H54 (cell line): Measurements from ENCODE around the gene DPEP1.

Experiments
- DNase-seq: peaks from one replicate; pipeline ENCODE4 v3.0.0; 2011; ENCODE audit warnings: low spot score, mixed read lengths; ENCODE audit not compliant: insufficient read length
- FAIRE-seq: peaks from 3 replicates; lab custom pipeline; 2011; peaks lifted over from hg19 to GRCh38; lab: Jason Lieb, UNC
- POLR2A ChIP-seq: IDR thresholded peaks from 2 replicates; pipeline ENCODE4 v1.6.1; 2011; ENCODE audit warnings: low read depth, mild to moderate bottlenecking, low read length

DPEP1 gene

GRCh38 chr16:89573826-89574680 is 39.4 kb upstream of the DPEP1 start:
- DNase-seq (no peak), FAIRE-seq (no peak)

DNA sequence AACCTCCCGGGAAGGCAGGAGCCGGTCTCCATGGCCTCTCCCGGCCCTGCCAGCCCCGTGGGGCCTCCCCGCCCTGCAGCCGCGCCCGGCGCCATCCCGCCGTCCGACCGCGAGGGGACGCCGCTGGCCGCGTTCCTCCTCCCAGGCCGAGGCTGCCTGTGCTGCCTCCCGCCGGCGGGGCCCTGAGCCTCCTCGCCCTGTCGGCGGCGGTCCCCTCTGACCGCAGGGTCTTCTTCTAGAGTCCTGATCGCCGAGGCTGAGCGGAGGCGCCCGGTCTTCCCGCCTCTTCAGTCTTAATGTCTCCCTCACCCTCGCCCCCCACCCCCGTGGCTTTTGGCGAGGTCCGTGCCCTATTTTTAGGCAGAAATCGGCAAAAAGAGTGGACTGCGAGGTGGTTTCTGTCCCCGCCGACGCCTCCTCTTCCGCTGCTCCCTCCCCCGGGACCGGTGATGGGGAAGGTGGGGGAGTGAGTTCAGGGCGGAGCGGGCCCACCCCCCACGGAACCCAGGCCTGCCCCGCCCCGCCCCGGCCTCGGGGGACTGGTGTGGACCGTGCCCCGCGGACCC is 38.7 kb upstream of the DPEP1 start:
- DNase-seq (peak; percentile 95), FAIRE-seq (no peak)
- TF ChIP-seq POLR2A, result no peak

More at GRCh38 chr16:89573826-89574680, 39.4 kb upstream of the DPEP1 start:
- no peak for TF ChIP-seq POLR2A

DNA sequence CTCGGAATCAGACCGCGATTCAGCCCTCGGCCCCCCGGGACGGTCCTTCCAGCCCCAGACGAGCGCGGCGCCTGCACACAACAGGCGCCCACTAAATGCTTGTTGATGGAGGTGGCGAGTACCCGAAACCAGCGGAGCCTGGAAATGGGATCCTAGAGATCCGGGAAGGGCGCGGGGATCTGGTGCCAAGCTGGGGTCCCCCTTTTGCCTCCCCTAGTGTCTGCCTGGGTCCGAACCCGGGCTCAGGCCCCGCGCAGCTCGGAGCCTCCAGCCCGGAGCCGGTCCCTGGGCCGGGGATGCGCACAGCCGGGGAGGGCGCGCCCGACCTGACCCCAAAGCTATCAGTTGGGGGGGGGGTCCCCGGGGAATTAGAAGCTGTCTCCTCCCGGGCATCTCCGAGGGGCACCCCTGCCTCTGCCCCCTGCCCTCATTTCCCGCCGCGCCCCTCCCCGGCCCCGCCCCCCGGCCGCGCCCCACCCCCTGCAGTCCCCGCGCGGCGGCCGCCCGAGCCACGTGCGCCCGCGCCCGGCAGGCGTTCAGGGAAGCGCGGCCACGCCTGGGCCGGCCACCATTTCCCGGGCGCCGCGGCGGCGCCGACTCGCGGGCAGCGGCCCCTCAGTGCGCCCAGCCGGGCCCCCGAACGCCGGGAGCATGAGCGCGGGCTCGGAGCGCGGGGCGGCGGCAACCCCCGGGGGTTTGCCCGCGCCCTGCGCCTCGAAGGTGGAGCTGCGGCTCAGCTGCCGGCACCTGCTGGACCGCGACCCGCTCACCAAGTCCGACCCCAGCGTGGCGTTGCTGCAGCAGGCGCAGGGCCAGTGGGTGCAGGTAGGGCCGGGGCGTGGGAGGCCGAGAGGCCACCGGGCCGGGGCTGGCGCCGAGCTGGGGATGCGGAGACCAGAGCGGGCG is 37.9 kb upstream of the DPEP1 start, which contains the start of gene CPNE7:
Gene CPNE7, plus strand, starts transcription at position 512 of the 906 bp plus-strand sequence. Its CDS starts 140 bp downstream, at position 652.
- no peak for TF ChIP-seq POLR2A
- no peak for FAIRE-seq
- peak; percentile 63 for DNase-seq

- TF ChIP-seq POLR2A, result no peak
- DNase-seq (no peak), FAIRE-seq (no peak)
Measured at GRCh38 chr16:89576153-89577054, 37.0 kb upstream of the DPEP1 start.

DNA sequence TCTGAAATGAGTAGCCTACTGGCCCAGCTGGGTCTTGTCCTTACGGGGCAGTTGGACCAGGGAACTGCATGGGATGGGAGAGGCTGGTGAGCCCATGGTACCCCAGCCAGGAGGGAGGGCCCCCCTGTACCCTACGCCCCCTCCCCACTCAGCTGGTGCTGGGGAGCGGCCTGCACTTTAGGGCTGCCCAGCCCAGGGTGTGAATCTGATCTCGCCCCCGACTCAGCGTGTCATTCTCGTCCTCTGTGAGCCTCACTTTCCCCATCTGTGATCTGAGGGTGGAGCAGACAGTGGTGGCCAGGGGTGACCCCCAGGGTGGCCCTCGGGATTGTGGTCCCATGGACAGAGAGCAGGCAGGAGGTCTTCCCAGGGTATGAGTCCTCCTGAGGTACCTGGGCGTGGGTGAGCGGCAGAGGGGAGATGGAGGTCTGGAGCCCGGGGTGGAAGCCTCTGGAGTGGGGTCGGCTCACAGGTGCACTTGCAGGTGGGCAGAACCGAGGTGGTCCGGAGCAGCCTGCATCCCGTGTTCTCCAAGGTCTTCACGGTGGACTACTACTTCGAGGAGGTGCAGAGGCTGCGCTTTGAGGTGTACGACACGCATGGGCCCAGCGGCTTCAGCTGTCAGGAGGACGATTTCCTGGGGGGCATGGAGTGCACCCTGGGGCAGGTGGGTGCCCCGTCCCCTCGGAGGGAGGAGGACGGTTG is 36.2 kb upstream of the DPEP1 start:
- DNase-seq, result no peak
- no peak for FAIRE-seq
- TF ChIP-seq POLR2A, result no peak

- DNase-seq (no peak), FAIRE-seq (no peak)
- no peak for TF ChIP-seq POLR2A
Measured at GRCh38 chr16:89579351-89579750, 34.1 kb upstream of the DPEP1 start.

DNA sequence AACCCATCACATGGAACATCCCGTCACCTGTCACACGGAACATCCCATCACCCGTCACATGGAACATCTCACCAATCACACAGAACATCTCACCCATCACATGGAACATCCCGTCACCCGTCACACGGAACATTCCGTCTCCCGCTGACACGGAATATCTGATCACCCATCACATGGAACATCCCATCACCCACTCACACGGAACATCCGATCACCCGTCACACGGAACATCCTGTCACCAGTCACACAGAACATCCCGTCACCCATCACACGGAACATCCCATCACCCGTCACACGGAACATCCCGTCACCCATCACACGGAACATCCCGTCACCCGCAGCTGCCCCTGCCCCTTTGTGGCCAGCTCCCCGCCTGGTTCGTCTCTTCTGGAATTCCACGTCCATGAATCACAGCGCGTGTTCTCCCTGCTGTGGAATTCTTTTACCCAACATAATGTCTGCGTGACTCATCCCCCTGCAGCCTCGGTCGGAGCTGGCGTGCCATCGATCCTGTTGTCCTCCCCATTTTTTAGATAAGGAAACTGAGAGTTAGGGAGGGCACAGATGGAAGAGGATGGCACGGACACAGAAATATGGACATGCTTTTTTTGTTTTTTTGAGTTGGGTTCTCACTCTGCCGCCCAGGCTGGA is 32.3 kb upstream of the DPEP1 start:
- TF ChIP-seq POLR2A, result no peak
- FAIRE-seq (no peak), DNase-seq (peak; percentile 98)

- FAIRE-seq (no peak), DNase-seq (peak; percentile 64)
- TF ChIP-seq POLR2A, result no peak
Measured at GRCh38 chr16:89581861-89582563, 31.4 kb upstream of the DPEP1 start.

DNA sequence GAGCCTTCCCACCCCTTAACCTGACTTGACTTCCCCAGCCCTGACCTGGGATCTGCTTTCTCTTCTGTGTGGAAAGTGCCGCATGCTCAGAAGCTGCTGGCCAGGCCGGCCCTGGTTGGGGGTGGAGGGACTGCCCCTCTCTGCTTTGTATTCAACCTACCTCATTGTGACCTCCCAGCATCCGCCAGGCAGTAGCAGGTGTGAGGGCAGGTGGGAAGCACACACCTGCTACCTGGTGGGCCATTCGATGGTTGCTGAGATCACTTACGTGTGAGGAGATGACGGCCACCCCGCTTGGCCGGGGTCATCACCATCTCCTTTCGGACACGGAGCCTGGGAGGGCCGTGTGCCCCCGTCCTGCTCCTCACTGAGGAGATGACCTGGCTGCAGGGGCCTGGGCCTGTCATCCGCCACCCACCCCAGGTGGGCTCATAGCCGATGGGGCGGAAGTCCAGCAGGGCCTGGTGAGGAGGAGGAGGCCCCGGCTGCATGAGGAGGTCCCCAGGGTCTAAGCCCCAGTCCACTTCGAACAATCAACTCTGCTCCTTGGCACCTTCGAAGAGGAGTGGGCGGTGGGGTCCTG is 30.7 kb upstream of the DPEP1 start:
- FAIRE-seq, result no peak
- no peak for DNase-seq
- no peak for TF ChIP-seq POLR2A

GRCh38 chr16:89583197-89583894 is 30.1 kb upstream of the DPEP1 start:
- DNase-seq (no peak), FAIRE-seq (no peak)
- TF ChIP-seq POLR2A, result no peak
